ENCODE results near the gene NUP43.

The NUP43 gene

GRCh38 chr6:149746147-149746946 is at the start of gene NUP43:
Gene NUP43 (minus strand): TSS chr6:149746529. CDS start chr6:149746495, 34 bp downstream.
- peaks cover 18% of the 10 kb centered on the region for H3K36me3 Mint-ChIP-seq (ENCODE audit: low read depth)
- H3K4me3 Mint-ChIP-seq: peak within 1 kb of the TSS; percentile 97
- peak; percentile 66 for ATAC-seq
- H3K9me3 Mint-ChIP-seq: no peaks in the 10 kb centered on the region
- no peaks in the 10 kb centered on the region for H3K27me3 Mint-ChIP-seq
- peak; percentile 93 for DNase-seq
- peak within 1 kb of the TSS; percentile 87 for H3K27ac Mint-ChIP-seq
- H3K4me1 Mint-ChIP-seq: peaks cover 45% of the 10 kb centered on the region

GRCh38 chr6:149783551-149783950 is 37.2 kb upstream of the NUP43 start:
- DNase-seq (no peak), ATAC-seq (no peak)
- Mint-ChIP-seq H3K4me3 (no peak overlapping the region), H3K4me1 (no peaks in the 10 kb centered on the region), H3K36me3 (ENCODE audit: low read depth) (peaks cover 23% of the 10 kb centered on the region), H3K9me3 (no peaks in the 10 kb centered on the region), H3K27ac (no peak overlapping the region), H3K27me3 (no peaks in the 10 kb centered on the region)

- Mint-ChIP-seq H3K4me3 (no peak overlapping the region), H3K27ac (no peak overlapping the region), H3K4me1 (no peaks in the 10 kb centered on the region), H3K27me3 (no peaks in the 10 kb centered on the region), H3K9me3 (no peaks in the 10 kb centered on the region), H3K36me3 (ENCODE audit: low read depth) (peaks cover 20% of the 10 kb centered on the region)
- ATAC-seq (no peak), DNase-seq (no peak)
These were observed 36.0 kb upstream of the NUP43 start for GRCh38 chr6:149782337-149782736.

- DNase-seq: no peak
- ATAC-seq: no peak
These were observed 35.4 kb upstream of the NUP43 start for GRCh38 chr6:149781715-149782114.

GRCh38 chr6:149779644-149779963 is 33.3 kb upstream of the NUP43 start:
- Mint-ChIP-seq H3K27me3 (no peaks in the 10 kb centered on the region), H3K4me3 (no peak overlapping the region), H3K27ac (no peak overlapping the region), H3K4me1 (no peaks in the 10 kb centered on the region), H3K36me3 (ENCODE audit: low read depth) (peaks cover 33% of the 10 kb centered on the region), H3K9me3 (no peaks in the 10 kb centered on the region)
- ATAC-seq: no peak
- no peak for DNase-seq

More at GRCh38 chr6:149781715-149782114, 35.4 kb upstream of the NUP43 start:
- Mint-ChIP-seq H3K27me3 (no peaks in the 10 kb centered on the region), H3K9me3 (no peaks in the 10 kb centered on the region), H3K27ac (no peak overlapping the region), H3K4me3 (no peak overlapping the region), H3K36me3 (ENCODE audit: low read depth) (peaks cover 24% of the 10 kb centered on the region), H3K4me1 (no peaks in the 10 kb centered on the region)

GRCh38 chr6:149777624-149778023 is 31.3 kb upstream of the NUP43 start:
- no peaks in the 10 kb centered on the region for H3K27me3 Mint-ChIP-seq
- ATAC-seq (no peak), DNase-seq (no peak)
- H3K4me1 Mint-ChIP-seq: no peaks in the 10 kb centered on the region
- H3K4me3 Mint-ChIP-seq: no peak overlapping the region
- H3K27ac Mint-ChIP-seq: no peak overlapping the region
- no peaks in the 10 kb centered on the region for H3K9me3 Mint-ChIP-seq
- H3K36me3 Mint-ChIP-seq (ENCODE audit: low read depth): peaks cover 35% of the 10 kb centered on the region

GRCh38 chr6:149771925-149772324 is 25.6 kb upstream of the NUP43 start:
- H3K4me1 Mint-ChIP-seq: peaks cover 5% of the 10 kb centered on the region
- no peak for DNase-seq

GRCh38 chr6:149771185-149771584 is 24.9 kb upstream of the NUP43 start:
- H3K4me3 Mint-ChIP-seq: no peak overlapping the region
- H3K27ac Mint-ChIP-seq: no peak overlapping the region
- peaks cover 5% of the 10 kb centered on the region for H3K4me1 Mint-ChIP-seq
- ATAC-seq (no peak), DNase-seq (no peak)
- H3K36me3 Mint-ChIP-seq (ENCODE audit: low read depth): peaks cover 43% of the 10 kb centered on the region
- no peaks in the 10 kb centered on the region for H3K27me3 Mint-ChIP-seq
- peaks cover 4% of the 10 kb centered on the region for H3K9me3 Mint-ChIP-seq

More at GRCh38 chr6:149771925-149772324, 25.6 kb upstream of the NUP43 start:
- no peak overlapping the region for H3K27ac Mint-ChIP-seq
- ATAC-seq: no peak
- no peaks in the 10 kb centered on the region for H3K9me3 Mint-ChIP-seq
- H3K4me3 Mint-ChIP-seq: no peak overlapping the region
- peaks cover 43% of the 10 kb centered on the region for H3K36me3 Mint-ChIP-seq (ENCODE audit: low read depth)
- no peaks in the 10 kb centered on the region for H3K27me3 Mint-ChIP-seq

- H3K4me1 Mint-ChIP-seq: peaks cover 5% of the 10 kb centered on the region
- peaks cover 9% of the 10 kb centered on the region for H3K9me3 Mint-ChIP-seq
- ATAC-seq: no peak
- no peak overlapping the region for H3K4me3 Mint-ChIP-seq
- H3K27me3 Mint-ChIP-seq: no peaks in the 10 kb centered on the region
- peaks cover 44% of the 10 kb centered on the region for H3K36me3 Mint-ChIP-seq (ENCODE audit: low read depth)
- no peak for DNase-seq
- no peak overlapping the region for H3K27ac Mint-ChIP-seq
These were observed 23.3 kb upstream of the NUP43 start for GRCh38 chr6:149769676-149770075.

GRCh38 chr6:149766156-149766769 is 19.9 kb upstream of the NUP43 start:
- ATAC-seq (no peak), DNase-seq (no peak)
- Mint-ChIP-seq H3K36me3 (ENCODE audit: low read depth) (peaks cover 40% of the 10 kb centered on the region), H3K27me3 (no peaks in the 10 kb centered on the region), H3K4me1 (peaks cover 17% of the 10 kb centered on the region), H3K4me3 (no peak overlapping the region), H3K9me3 (peaks cover 9% of the 10 kb centered on the region), H3K27ac (no peak overlapping the region)

GRCh38 chr6:149763866-149764265 is 17.5 kb upstream of the NUP43 start:
- H3K9me3 Mint-ChIP-seq: peaks cover 9% of the 10 kb centered on the region
- H3K36me3 Mint-ChIP-seq (ENCODE audit: low read depth): peaks cover 41% of the 10 kb centered on the region
- ATAC-seq: no peak

GRCh38 chr6:149761438-149761837 is 15.1 kb upstream of the NUP43 start:
- peaks cover 15% of the 10 kb centered on the region for H3K4me1 Mint-ChIP-seq
- no peak overlapping the region for H3K27ac Mint-ChIP-seq
- ATAC-seq (no peak), DNase-seq (no peak)
- H3K36me3 Mint-ChIP-seq (ENCODE audit: low read depth): peaks cover 30% of the 10 kb centered on the region
- peaks cover 5% of the 10 kb centered on the region for H3K9me3 Mint-ChIP-seq
- no peak overlapping the region for H3K4me3 Mint-ChIP-seq
- H3K27me3 Mint-ChIP-seq: no peaks in the 10 kb centered on the region

More at GRCh38 chr6:149763866-149764265, 17.5 kb upstream of the NUP43 start:
- no peak for DNase-seq
- Mint-ChIP-seq H3K4me1 (peaks cover 17% of the 10 kb centered on the region), H3K27ac (no peak overlapping the region), H3K4me3 (no peak overlapping the region), H3K27me3 (no peaks in the 10 kb centered on the region)

GRCh38 chr6:149756261-149756636 is 9.9 kb upstream of the NUP43 start:
- Mint-ChIP-seq H3K27me3 (no peaks in the 10 kb centered on the region), H3K27ac (no peak overlapping the region), H3K9me3 (no peaks in the 10 kb centered on the region), H3K4me1 (peaks cover 32% of the 10 kb centered on the region), H3K4me3 (no peak overlapping the region), H3K36me3 (ENCODE audit: low read depth) (peaks cover 11% of the 10 kb centered on the region)
- DNase-seq (no peak), ATAC-seq (no peak)

- H3K36me3 Mint-ChIP-seq (ENCODE audit: low read depth): peaks cover 9% of the 10 kb centered on the region
- H3K27me3 Mint-ChIP-seq: no peaks in the 10 kb centered on the region
- ATAC-seq: no peak
- H3K4me1 Mint-ChIP-seq: peaks cover 38% of the 10 kb centered on the region
- H3K27ac Mint-ChIP-seq: no peak overlapping the region
- H3K9me3 Mint-ChIP-seq: no peaks in the 10 kb centered on the region
- DNase-seq: no peak
- no peak overlapping the region for H3K4me3 Mint-ChIP-seq
These were observed 9.3 kb upstream of the NUP43 start for GRCh38 chr6:149755300-149756260.

Data from activated naive CD8-positive, alpha-beta T cell treated with anti-CD3 and anti-CD28 coated beads, Interleukin-2, amount 50 U/mL, for 24 hours (primary cell).